ENCODE measurements around the gene GP1BB. TPM values are rescaled to one million over a fixed set of nuclear protein-coding genes. Genes with fewer than 3 reads are reported as not detected.

Gene GP1BB
- polyA plus RNA-seq, 2 of the 4 experiments (the other 2 are of a cell fraction), result 0.06 to 0.48 TPM

DNA sequence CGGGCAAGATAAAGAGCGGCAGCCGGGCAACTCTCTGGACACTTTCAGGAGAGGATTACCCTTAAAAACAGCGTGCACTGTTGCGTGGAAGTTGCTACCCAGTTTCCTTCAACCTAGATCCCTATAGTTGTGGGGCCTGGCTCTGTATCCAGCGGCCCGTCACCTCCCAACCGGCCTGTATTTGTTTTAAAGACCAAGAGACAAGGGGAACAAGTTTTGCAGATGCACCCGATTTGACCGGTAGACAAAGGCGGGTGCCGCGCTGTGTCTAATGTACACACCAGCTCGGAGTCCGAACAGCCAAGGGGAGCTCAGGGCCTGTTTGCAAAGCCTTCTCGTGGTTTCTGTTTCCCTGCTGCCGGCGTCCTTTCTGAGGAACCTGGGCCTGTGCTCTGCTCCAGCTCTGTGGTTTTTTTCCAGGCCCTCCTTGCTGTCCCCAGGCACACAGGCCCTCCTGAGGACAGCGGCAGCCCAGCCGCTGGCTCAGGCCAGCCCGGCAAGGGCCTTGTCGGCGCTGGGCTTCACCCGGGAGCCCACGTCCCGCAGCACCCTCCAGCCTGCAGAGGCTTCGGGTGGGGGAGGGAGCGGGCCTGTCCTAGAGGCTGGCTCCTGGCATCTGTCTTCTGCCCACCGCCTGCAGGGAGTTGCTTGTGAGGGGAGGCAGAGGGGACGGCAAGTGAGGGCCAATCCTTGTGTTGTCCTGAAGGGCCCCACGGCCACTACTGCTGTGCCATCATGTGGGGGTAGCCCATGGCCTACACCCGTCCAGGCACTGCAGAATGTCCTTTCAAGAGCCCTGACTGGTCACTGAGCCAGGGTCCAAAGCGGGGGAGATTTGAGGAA, 38.6 kb downstream of the GP1BB start (continued):
- no peak for TF ChIP-seq GATA3 (IDR thresholded peaks at IDR 0.05; ENCODE audit: borderline replicate concordance)

DNA sequence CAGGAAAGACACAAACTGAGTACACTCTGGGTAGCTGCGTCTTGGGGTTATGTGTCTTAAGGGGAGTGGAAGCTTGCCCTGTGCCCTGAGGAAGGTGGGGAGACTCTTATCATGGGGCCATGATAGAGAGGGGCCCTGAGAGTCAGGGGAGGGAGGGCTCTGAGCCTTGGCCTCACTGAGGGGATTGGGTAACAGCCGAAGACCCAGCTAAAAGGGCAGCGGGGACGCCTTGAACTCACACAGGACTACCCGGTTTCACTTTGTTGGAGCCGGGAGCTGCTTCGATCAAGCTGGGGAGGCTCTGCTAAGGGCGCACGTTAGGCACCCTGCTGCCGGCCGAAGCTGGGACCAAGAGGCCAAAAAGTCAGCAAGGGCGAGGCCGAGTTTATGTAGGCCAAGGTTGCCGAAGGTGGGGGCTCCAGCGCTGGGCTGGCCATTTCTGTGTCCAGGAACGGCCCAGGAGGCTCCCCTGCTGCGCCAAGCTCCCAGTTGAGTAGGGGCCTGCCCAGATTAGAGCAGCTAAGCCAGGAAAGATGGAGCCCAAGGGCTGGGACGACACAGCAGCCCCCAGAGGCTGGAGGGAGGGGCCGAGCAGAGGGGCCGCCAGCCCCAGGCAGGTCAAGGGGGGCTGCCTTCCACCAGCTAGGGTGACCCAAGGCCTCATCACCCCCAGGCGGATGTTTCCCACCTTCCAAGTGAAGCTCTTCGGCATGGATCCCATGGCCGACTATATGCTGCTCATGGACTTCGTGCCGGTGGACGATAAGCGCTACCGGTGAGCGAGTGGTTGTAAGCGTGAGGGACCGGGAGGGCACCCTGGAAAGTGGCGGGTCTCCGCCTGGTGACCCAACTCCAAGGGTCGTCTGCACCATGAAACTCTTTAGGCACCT, 39.5 kb downstream of the GP1BB start:
- POLR2A ChIA-PET, result no interaction called here
- Histone ChIP-seq H3K4me2 (no peak overlapping the region), H3K4me1 (no peaks in the 10 kb centered on the region; the same call in 2 of the 3 replicates), H3K4me3 (no peak overlapping the region), H3K27ac (no peak overlapping the region), H3K9me3 (no peaks in the 10 kb centered on the region)
- ATAC-seq, result no peak
- CTCF ChIA-PET, result interaction anchor here (1.7 to 2.8 kb wide), 2 partner anchors 32 to 148 kb away, joined by 10 to 11 read pairs; no protein-coding TSS in a partner anchor
- 97% methylated on average over 31 of the region's 34 CpGs for WGBS (ENCODE audit: missing lambda C conversion rate)
- DNase-seq (ENCODE audit: low read depth in 1 of 2, low spot score in 1 of 2), result no peak
- no peak for FAIRE-seq
- no peak for TF ChIP-seq RARB (CRISPR knock-in tag; IDR thresholded peaks at IDR 0.05)
- TF ChIP-seq HOXB13 (CRISPR knock-in tag; IDR thresholded peaks at IDR 0.05; ENCODE audit: low read depth), result no peak
- no peak for TF ChIP-seq TFCP2L1 (CRISPR knock-in tag; IDR thresholded peaks at IDR 0.05)
- TF ChIP-seq SMC3 (IDR thresholded peaks at IDR 0.05), result no peak
- no peak for TF ChIP-seq FOSL2 (IDR thresholded peaks at IDR 0.05)
- TF ChIP-seq FOSL2 (CRISPR knock-in tag; IDR thresholded peaks at IDR 0.05), result no peak
- no peak for TF ChIP-seq MAZ (IDR thresholded peaks at IDR 0.05; ENCODE audit: borderline replicate concordance, low read depth, low read length)

DNA sequence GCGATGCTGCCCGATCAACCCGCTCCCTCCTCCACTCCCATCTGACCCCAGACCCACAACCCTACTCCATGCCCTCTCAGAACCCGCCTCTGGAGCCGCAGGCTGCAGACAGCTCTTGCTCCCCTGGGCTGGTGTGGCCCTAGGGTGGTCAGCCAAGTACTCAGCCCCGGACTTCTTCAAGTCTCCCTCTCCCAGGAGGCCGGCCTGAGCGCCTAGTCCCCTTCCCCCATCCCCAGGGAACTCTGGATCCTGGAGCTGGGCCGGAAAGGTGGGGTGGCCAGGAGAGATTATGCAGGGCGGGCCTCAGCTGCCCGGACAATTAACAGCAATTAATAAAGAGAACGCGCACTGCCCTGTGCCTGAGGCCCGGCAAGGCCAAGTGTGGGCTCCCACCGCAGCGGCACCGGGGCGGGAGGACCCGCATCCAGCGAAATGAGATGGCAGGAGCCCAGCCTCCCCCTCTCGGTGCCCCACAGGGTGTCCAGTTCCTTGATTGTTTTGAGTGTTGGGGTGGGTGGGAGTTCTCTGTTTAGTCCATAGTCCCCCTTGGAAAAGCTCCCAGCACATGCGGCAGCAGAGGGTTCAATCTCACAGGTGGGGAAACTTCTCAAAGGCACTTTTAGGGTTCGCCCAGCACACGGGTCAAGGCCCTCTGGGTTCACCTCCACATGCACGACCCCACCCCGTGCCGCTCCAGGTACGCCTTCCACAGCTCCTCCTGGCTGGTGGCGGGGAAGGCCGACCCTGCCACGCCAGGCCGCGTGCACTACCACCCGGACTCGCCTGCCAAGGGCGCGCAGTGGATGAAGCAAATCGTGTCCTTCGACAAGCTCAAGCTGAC, 40.3 kb downstream of the GP1BB start:
- CTCF ChIA-PET, result interaction anchor here (0.8 to 2.8 kb wide), 4 partner anchors 9 to 147 kb away, joined by 3 to 11 read pairs (median 8); no protein-coding TSS in a partner anchor
- DNase-seq (ENCODE audit: low read depth in 1 of 2, low spot score in 1 of 2) (no peak), ATAC-seq (no peak), FAIRE-seq (no peak)
- H3K4me2 ChIP-seq, result no peak overlapping the region
- H3K27ac ChIP-seq, result no peak overlapping the region
- no peak for TF ChIP-seq CBX8 (IDR thresholded peaks at IDR 0.05)
- TF ChIP-seq RAD21 (conservative IDR thresholded peaks at IDR 0.05 in 1 of 2, IDR thresholded peaks at IDR 0.05 in 1 of 2), result no peak
- no peak for TF ChIP-seq POLR2A (IDR thresholded peaks at IDR 0.05; ENCODE audit: low read length)
- TF ChIP-seq, protein P1, sequence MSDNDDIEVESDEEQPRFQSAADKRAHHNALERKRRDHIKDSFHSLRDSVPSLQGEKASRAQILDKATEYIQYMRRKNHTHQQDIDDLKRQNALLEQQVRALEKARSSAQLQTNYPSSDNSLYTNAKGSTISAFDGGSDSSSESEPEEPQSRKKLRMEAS (IDR thresholded peaks at IDR 0.05), result no peak
- TF ChIP-seq, protein P2, sequence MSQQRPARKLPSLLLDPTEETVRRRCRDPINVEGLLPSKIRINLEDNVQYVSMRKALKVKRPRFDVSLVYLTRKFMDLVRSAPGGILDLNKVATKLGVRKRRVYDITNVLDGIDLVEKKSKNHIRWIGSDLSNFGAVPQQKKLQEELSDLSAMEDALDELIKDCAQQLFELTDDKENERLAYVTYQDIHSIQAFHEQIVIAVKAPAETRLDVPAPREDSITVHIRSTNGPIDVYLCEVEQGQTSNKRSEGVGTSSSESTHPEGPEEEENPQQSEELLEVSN (IDR thresholded peaks at IDR 0.05; ENCODE audit: borderline replicate concordance, low read depth), result no peak
- no peak for TF ChIP-seq HDAC2 (IDR thresholded peaks at IDR 0.05)
- no peak for TF ChIP-seq EP300 (IDR thresholded peaks at IDR 0.05)
- TF ChIP-seq, protein P3, sequence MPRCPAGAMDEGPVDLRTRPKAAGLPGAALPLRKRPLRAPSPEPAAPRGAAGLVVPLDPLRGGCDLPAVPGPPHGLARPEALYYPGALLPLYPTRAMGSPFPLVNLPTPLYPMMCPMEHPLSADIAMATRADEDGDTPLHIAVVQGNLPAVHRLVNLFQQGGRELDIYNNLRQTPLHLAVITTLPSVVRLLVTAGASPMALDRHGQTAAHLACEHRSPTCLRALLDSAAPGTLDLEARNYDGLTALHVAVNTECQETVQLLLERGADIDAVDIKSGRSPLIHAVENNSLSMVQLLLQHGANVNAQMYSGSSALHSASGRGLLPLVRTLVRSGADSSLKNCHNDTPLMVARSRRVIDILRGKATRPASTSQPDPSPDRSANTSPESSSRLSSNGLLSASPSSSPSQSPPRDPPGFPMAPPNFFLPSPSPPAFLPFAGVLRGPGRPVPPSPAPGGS (IDR thresholded peaks at IDR 0.05), result no peak
- TF ChIP-seq HOXB5 (CRISPR knock-in tag; IDR thresholded peaks at IDR 0.05), result no peak
- no peak for TF ChIP-seq FOXS1 (CRISPR knock-in tag; IDR thresholded peaks at IDR 0.05)
- no peak for TF ChIP-seq RNF2 (IDR thresholded peaks at IDR 0.05; ENCODE audit: borderline replicate concordance, low read depth)
- no peak for TF ChIP-seq CBX2 (IDR thresholded peaks at IDR 0.05; ENCODE audit: borderline replicate concordance, low read depth)
- TF ChIP-seq NPAS2 (CRISPR knock-in tag; IDR thresholded peaks at IDR 0.05; ENCODE audit: borderline replicate concordance), result no peak
- no peak overlapping the region for H3K4me3 ChIP-seq
- H3K9me3 ChIP-seq, result no peaks in the 10 kb centered on the region
- H3K4me1 ChIP-seq, result no peaks in the 10 kb centered on the region; the same call in 2 of the 3 replicates
- POLR2A ChIA-PET, result no interaction called here
- WGBS (ENCODE audit: missing lambda C conversion rate), result 93% methylated on average over 34 of the region's 39 CpGs

Data from A549 (cell line).